Stomach (tissue), 9 donors: ENCODE results near the gene EDN1. TPM values are rescaled to one million over a fixed set of nuclear protein-coding genes. Genes with fewer than 3 reads are reported as not detected.
"Not testable (repeated sequence)": the region's sequence is repeated elsewhere in the genome, so short reads cannot be mapped to it uniquely, and the experiment has no call there.

Experiments
- DNase-seq, 2 donors: peaks; one replicate each; pipeline versions ENCODE4 v3.0.0 to v3.0.0-alpha.2; 2013 to 2019
- H3K27ac ChIP-seq, 5 donors: fragments of 200-600 bp in 4 of 5; sonication (generic) in 4 of 5; one replicate each; pipeline ENCODE4 v1.5.1; 2013 to 2019; ENCODE audit warnings: mild to moderate bottlenecking in 1 of 5, moderate library complexity in 1 of 5
- H3K27me3 ChIP-seq, 3 donors: fragments of 200-600 bp; sonication (generic); one replicate each; pipeline ENCODE4 v1.5.1; 2017 to 2019; ENCODE audit warnings: mixed run types in 1 of 3
- H3K36me3 ChIP-seq, 4 donors: fragments of 200-600 bp; sonication (generic); 1 replicate in 3 of 4; 2 replicates in 1 of 4; pipeline ENCODE4 v1.5.1; 2016 to 2019
- H3K4me1 ChIP-seq, 4 donors: fragments of 200-600 bp; sonication (generic); one replicate each; pipeline ENCODE4 v1.5.1; 2016 to 2019
- H3K4me3 ChIP-seq, 4 donors: fragments of 200-600 bp; sonication (generic) in 3 of 4; one replicate each; pipeline ENCODE4 v1.5.1; 2016 to 2019; ENCODE audit warnings: mild to moderate bottlenecking in 1 of 4
- H3K9me3 ChIP-seq, 4 donors: fragments of 200-600 bp; sonication (generic); one replicate each; pipeline ENCODE4 v1.5.1; 2016 to 2019
- CTCF ChIP-seq, 7 experiments: fragments of 450-650 bp in 4 of 7; fragments of 200-600 bp in 3 of 7; sonication (generic) in 3 of 7; IDR thresholded peaks; one replicate each; pipeline ENCODE4 v1.5.1; 2016 to 2019; ENCODE audit warnings: antibody characterized with exemption in 7 of 7, control low read depth in 2 of 7, mild to moderate bottlenecking in 1 of 7
- EP300 ChIP-seq: sonication (generic); formaldehyde crosslinking; IDR thresholded peaks from one replicate; pipeline ENCODE4 v1.6.1; 2017; ENCODE audit warnings: antibody characterized with exemption
- POLR2A ChIP-seq, 4 donors: fragments of 450-650 bp; IDR thresholded peaks; one replicate each; pipeline ENCODE4 v1.6.1; 2016; ENCODE audit warnings: antibody characterized with exemption in 4 of 4, control low read depth in 2 of 4, mild to moderate bottlenecking in 1 of 4, moderate library complexity in 1 of 4
- POLR2AphosphoS5 ChIP-seq, 3 donors: sonication (generic); formaldehyde crosslinking; IDR thresholded peaks; one replicate each; pipeline ENCODE4 v1.6.1; 2016; ENCODE audit warnings: antibody characterized with exemption in 3 of 3
- WGBS, 5 donors: extraction: QIAGEN DNeasy Blood & Tissue Kit in 3 of 5; methylation state at CpG; one replicate each; pipeline versions ENCODE4 v1.1.5 to v1.1.7; 2013 to 2018; 5-methylcytosine and 5-hydroxymethylcytosine counted together
- intact Hi-C: fragments of 100-400 bp; cut with DNase I; formaldehyde crosslinking; loops from one replicate; pipeline ENCODE4 v1.15.1; 2023; ENCODE audit warnings: low total_unique reads
- polyA plus RNA-seq, 3 donors: library from polyadenylated mRNA; stranded (reverse); fragments of 200-250 nt; gene quantifications; one replicate each; pipeline ENCODE4 v1.2.3, GENCODE V29; 2013
- total RNA-seq, 5 donors: library from RNA; depleted of rRNA; stranded (reverse); fragments of >200 nt; gene quantifications; one replicate each; pipeline versions ENCODE4 v1.1.0 to v1.2.3, GENCODE V29; 2014 to 2016
- donor health status: healthy with polysubstance abuse.
- donor health status: Bipolar disorder and iron deficiency.
- donor health status: healthy.

Gene EDN1
- total and polyA plus RNA-seq, 8 donors = 0.58 to 95.1 (median 12.6) TPM

GRCh38 chr6:12328701-12329100 lies 38.5 kb downstream of the EDN1 start:
- Histone ChIP-seq H3K27ac (no peak overlapping the region), H3K27me3 (no peaks in the 10 kb centered on the region), H3K4me1 (peaks cover 0 to 31% (median 19%) of the 10 kb centered on the region in 4 donors), H3K4me3 (no peak overlapping the region), H3K9me3 (no peaks in the 10 kb centered on the region), H3K36me3 (no peaks in the 10 kb centered on the region)
- TF ChIP-seq EP300 (no peak), CTCF (IDR thresholded peaks at IDR 0.05) (no peak), POLR2AphosphoS5 (IDR thresholded peaks at IDR 0.05) (no peak), POLR2A (IDR thresholded peaks at IDR 0.05) (no peak)
- intact Hi-C loops = no loop called here
- WGBS, 5 donors = 64 to 94% (median 68%) methylated on average over 3 of the region's 3 CpGs
- DNase-seq = no peak

- H3K27ac ChIP-seq = peak overlapping the region; percentile 44 to 90 (median 81)
- peak; percentile 43 to 44 for DNase-seq
Measured at GRCh38 chr6:12331474-12331873, 41.3 kb downstream of the EDN1 start.

GRCh38 chr6:12331951-12332749 lies 42.0 kb downstream of the EDN1 start:
- WGBS, 5 donors = 23 to 47% (median 43%) methylated on average over 8 of the region's 8 CpGs
- peak; percentile 64 to 92 for DNase-seq
- peaks cover 11 to 53% (median 35%) of the 10 kb centered on the region in 4 donors for H3K4me1 ChIP-seq
- no peaks in the 10 kb centered on the region for H3K9me3 ChIP-seq
- no peak overlapping the region for H3K4me3 ChIP-seq
- peak in 2 of 3 donors; percentile 78 to 90 for TF ChIP-seq POLR2AphosphoS5 (IDR thresholded peaks at IDR 0.05)
- no peak for TF ChIP-seq CTCF (IDR thresholded peaks at IDR 0.05)
- no peak for TF ChIP-seq EP300
- H3K27ac ChIP-seq = peak overlapping the region; percentile 81 to 94 (median 85)
- intact Hi-C loops = no loop called here
- no peaks in the 10 kb centered on the region for H3K27me3 ChIP-seq
- H3K36me3 ChIP-seq = no peaks in the 10 kb centered on the region

More at GRCh38 chr6:12331474-12331873, 41.3 kb downstream of the EDN1 start:
- peaks cover 9 to 50% (median 32%) of the 10 kb centered on the region in 4 donors for H3K4me1 ChIP-seq
- no peak overlapping the region for H3K4me3 ChIP-seq
- no peak for TF ChIP-seq EP300
- no peak for TF ChIP-seq CTCF (IDR thresholded peaks at IDR 0.05)
- no peak for TF ChIP-seq POLR2AphosphoS5 (IDR thresholded peaks at IDR 0.05)
- TF ChIP-seq POLR2A (IDR thresholded peaks at IDR 0.05) = no peak
- no peaks in the 10 kb centered on the region for H3K9me3 ChIP-seq
- WGBS, 5 donors = 25 to 49% (median 37%) methylated on average over 2 of the region's 2 CpGs
- H3K27me3 ChIP-seq = no peaks in the 10 kb centered on the region
- no peaks in the 10 kb centered on the region for H3K36me3 ChIP-seq
- intact Hi-C loops = no loop called here

GRCh38 chr6:12332750-12333079 lies 42.6 kb downstream of the EDN1 start:
- H3K9me3 ChIP-seq, H3K27me3 ChIP-seq, H3K36me3 ChIP-seq, DNase-seq, H3K4me3 ChIP-seq, intact Hi-C loops: not testable (repeated sequence)
- WGBS, 5 donors = 58 to 70% (median 59%) methylated on average over 5 of the region's 5 CpGs
- peak overlapping the region; percentile 72 to 90 (median 81) for H3K27ac ChIP-seq
- peaks cover 11 to 53% (median 35%) of the 10 kb centered on the region in 4 donors for H3K4me1 ChIP-seq

GRCh38 chr6:12333128-12333527 lies 43.0 kb downstream of the EDN1 start:
- Histone ChIP-seq H3K27me3 (no peaks in the 10 kb centered on the region), H3K36me3 (no peaks in the 10 kb centered on the region), H3K9me3 (no peaks in the 10 kb centered on the region), H3K27ac (peak overlapping the region; percentile 53 to 90 (median 81)), H3K4me1 (peaks cover 11 to 53% (median 35%) of the 10 kb centered on the region in 4 donors), H3K4me3 (no peak overlapping the region)
- 83 to 95% (median 91%) methylated on average over 1 of the region's 1 CpG for WGBS, 5 donors
- intact Hi-C loops = no loop called here
- DNase-seq = no peak
- TF ChIP-seq POLR2A (IDR thresholded peaks at IDR 0.05) = no peak
- TF ChIP-seq POLR2AphosphoS5 (IDR thresholded peaks at IDR 0.05) = no peak
- no peak for TF ChIP-seq CTCF (IDR thresholded peaks at IDR 0.05)
- no peak for TF ChIP-seq EP300
